ENCODE measurements around the gene GLIS1.

The GLIS1 gene

GRCh38 chr1:53511323-53511932, 227.5 kb downstream of the GLIS1 start:
- no peak for TF ChIP-seq CTCF (IDR thresholded peaks at IDR 0.05; ENCODE audit: low read depth, low read length, missing control alignments)

GRCh38 chr1:53510215-53510614, 228.7 kb downstream of the GLIS1 start:
- TF ChIP-seq CTCF (IDR thresholded peaks at IDR 0.05; ENCODE audit: low read depth, low read length, missing control alignments) = no peak
- no peak overlapping the region for H3K4me3 ChIP-seq (replicated peaks; ENCODE audit: low read depth, low read length)
- DNase-seq (ENCODE audit: extremely low read depth, low read depth) = no peak

More at GRCh38 chr1:53511323-53511932, 227.5 kb downstream of the GLIS1 start:
- no peak for DNase-seq (ENCODE audit: extremely low read depth, low read depth)
- no peak overlapping the region for H3K4me3 ChIP-seq (replicated peaks; ENCODE audit: low read depth, low read length)

GRCh38 chr1:53509775-53510174, 229.2 kb downstream of the GLIS1 start:
- no peak overlapping the region for H3K4me3 ChIP-seq (replicated peaks; ENCODE audit: low read depth, low read length)
- TF ChIP-seq CTCF (IDR thresholded peaks at IDR 0.05; ENCODE audit: low read depth, low read length, missing control alignments) = no peak
- no peak for DNase-seq (ENCODE audit: extremely low read depth, low read depth)

GRCh38 chr1:53508991-53509666, 229.8 kb downstream of the GLIS1 start:
- no peak for TF ChIP-seq CTCF (IDR thresholded peaks at IDR 0.05; ENCODE audit: low read depth, low read length, missing control alignments)
- H3K4me3 ChIP-seq (replicated peaks; ENCODE audit: low read depth, low read length) = no peak overlapping the region
- DNase-seq (ENCODE audit: extremely low read depth, low read depth) = no peak

GRCh38 chr1:53508056-53508990, 230.6 kb downstream of the GLIS1 start:
- TF ChIP-seq CTCF (IDR thresholded peaks at IDR 0.05; ENCODE audit: low read depth, low read length, missing control alignments) = no peak
- no peak overlapping the region for H3K4me3 ChIP-seq (replicated peaks; ENCODE audit: low read depth, low read length)
- no peak for DNase-seq (ENCODE audit: extremely low read depth, low read depth)

GRCh38 chr1:53507116-53507820, 231.7 kb downstream of the GLIS1 start:
- DNase-seq (ENCODE audit: extremely low read depth, low read depth) = no peak
- TF ChIP-seq CTCF (IDR thresholded peaks at IDR 0.05; ENCODE audit: low read depth, low read length, missing control alignments) = no peak
- no peak overlapping the region for H3K4me3 ChIP-seq (replicated peaks; ENCODE audit: low read depth, low read length)

Measured in HFF-Myc (cell line).